GM20000 (cell line): ENCODE results near the gene TRHDE.

Source experiments
- DNase-seq: peaks from one replicate; pipeline ENCODE4 v3.0.0; 2012; ENCODE audit warnings: low spot score
- CTCF ChIP-seq: IDR thresholded peaks from 2 replicates; pipeline ENCODE4 v1.5.1; 2012; ENCODE audit warnings: mild to moderate bottlenecking, control low read depth; ENCODE audit errors: extremely low read depth, missing control alignments

TRHDE gene

GRCh38 chr12:72365151-72365550, 93.0 kb downstream of the TRHDE start:
- TF ChIP-seq CTCF, result no peak
- DNase-seq, result no peak

- TF ChIP-seq CTCF, result no peak
- DNase-seq, result no peak
These were observed 94.1 kb downstream of the TRHDE start for GRCh38 chr12:72366255-72366654.

DNA sequence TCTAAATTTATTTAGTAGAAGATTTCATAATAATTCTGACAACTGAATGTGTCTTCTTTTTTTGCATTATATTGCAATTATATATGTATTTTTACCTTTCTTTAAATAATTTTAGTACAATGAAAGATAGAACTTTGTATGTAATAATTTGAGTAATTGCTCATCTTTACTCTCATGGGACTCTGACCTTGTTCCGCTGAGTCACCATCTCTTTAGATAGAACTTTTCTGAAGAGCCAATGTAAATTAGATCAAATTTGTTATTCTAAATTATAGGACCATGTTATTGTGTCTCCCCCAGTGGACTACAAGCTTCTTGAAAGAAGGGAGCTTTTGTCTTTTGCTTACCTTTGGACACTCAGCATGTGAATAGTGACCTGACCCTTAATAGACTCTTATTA, 96.1 kb downstream of the TRHDE start:
- TF ChIP-seq CTCF, result no peak

GRCh38 chr12:72368719-72369422, 96.7 kb downstream of the TRHDE start:
- no peak for DNase-seq
- TF ChIP-seq CTCF, result no peak

More for the DNA sequence above, 96.1 kb downstream of the TRHDE start:
- DNase-seq, result no peak

DNA sequence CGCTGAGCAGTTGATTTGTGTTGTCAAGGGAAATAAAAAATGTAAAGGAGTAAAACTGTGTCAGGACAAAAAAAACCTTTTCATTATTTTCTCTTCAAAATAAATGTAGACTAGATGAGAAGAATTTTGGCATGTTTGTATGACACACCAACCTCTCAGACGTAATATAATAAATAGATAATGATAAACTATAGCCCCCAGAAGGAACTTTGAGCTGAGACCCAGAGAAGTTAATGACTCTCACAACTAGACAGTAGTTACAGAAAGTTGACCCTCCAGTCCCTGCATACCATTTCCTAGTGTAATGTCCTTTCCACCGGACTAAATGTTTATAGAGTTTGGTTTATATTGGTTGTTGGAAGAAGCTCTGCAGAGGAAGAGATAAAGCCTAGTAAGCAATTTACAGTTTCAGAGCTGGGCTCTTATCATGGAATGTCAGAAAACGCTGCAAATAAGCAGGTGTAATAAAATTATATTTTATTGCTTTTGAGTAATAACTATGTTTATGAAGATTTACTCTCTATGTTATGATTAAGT, 97.3 kb downstream of the TRHDE start:
- no peak for TF ChIP-seq CTCF
- DNase-seq, result no peak

- no peak for TF ChIP-seq CTCF
- no peak for DNase-seq
These were observed 108.3 kb downstream of the TRHDE start for GRCh38 chr12:72380441-72380840.

- TF ChIP-seq CTCF, result no peak
- DNase-seq, result no peak
These were observed 116.2 kb downstream of the TRHDE start for GRCh38 chr12:72388322-72388721.
